Activated naive CD4-positive, alpha-beta T cell treated with anti-CD3 and anti-CD28 coated beads for 36 hours (primary cell): ENCODE data around the gene ASMTL. TPM values are rescaled to one million over a fixed set of nuclear protein-coding genes. Genes with fewer than 3 reads are reported as not detected.

Source experiments
- CTCF ChIA-PET: fragments of 350-600 bp; sonication (Branson Sonifier 250); formaldehyde crosslinking; loops from one replicate; lab custom pipeline; 2021; ENCODE audit warnings: antibody characterized with exemption; lab: Charles Lee
- DNase-seq: peaks from one replicate; pipeline ENCODE4 v3.0.0-alpha.2; 2020
- H3K27ac Mint-ChIP-seq: one replicate; pipeline ENCODE4 v1.8.0; 2021; ENCODE audit warnings: mild to moderate bottlenecking, mixed read lengths
- H3K27me3 Mint-ChIP-seq: one replicate; pipeline ENCODE4 v1.8.0; 2021; ENCODE audit warnings: low read depth, mixed read lengths
- H3K36me3 Mint-ChIP-seq: one replicate; pipeline ENCODE4 v1.8.0; 2021; ENCODE audit warnings: low read depth, mixed read lengths
- H3K4me1 Mint-ChIP-seq: one replicate; pipeline ENCODE4 v1.8.0; 2021; ENCODE audit warnings: low read depth, mixed read lengths
- H3K4me3 Mint-ChIP-seq: one replicate; pipeline ENCODE4 v1.8.0; 2021; ENCODE audit warnings: mild to moderate bottlenecking, moderate library complexity, mixed read lengths
- H3K9me3 Mint-ChIP-seq: one replicate; pipeline ENCODE4 v1.8.0; 2021; ENCODE audit warnings: mixed read lengths
- intact Hi-C: fragments of 100-400 bp; cut with micrococcal nuclease; formaldehyde crosslinking; loops from one replicate; pipeline ENCODE4 v1.15.1; 2023
- total RNA-seq, 2 experiments: library from RNA; stranded (reverse); gene quantifications; one replicate each; pipeline ENCODE4 v1.2.3, GENCODE V29; 2021

Gene ASMTL
- total RNA-seq, 2 experiments from 2014 or later: 45.1 to 47.2 TPM

GRCh38 chrX:1401611-1402430, 50.9 kb downstream of the ASMTL start:
- CTCF ChIA-PET: no interaction called here
- Mint-ChIP-seq H3K4me3 (no peak overlapping the region), H3K36me3 (no peaks in the 10 kb centered on the region), H3K9me3 (no peaks in the 10 kb centered on the region), H3K27ac (no peak overlapping the region), H3K27me3 (no peaks in the 10 kb centered on the region), H3K4me1 (no peaks in the 10 kb centered on the region)
- no peak for DNase-seq
- intact Hi-C loops: no loop called here

GRCh38 chrX:1400742-1401471, 51.8 kb downstream of the ASMTL start:
- H3K9me3 Mint-ChIP-seq: no peaks in the 10 kb centered on the region
- no peak overlapping the region for H3K4me3 Mint-ChIP-seq
- CTCF ChIA-PET: no interaction called here
- no peak for DNase-seq
- no peaks in the 10 kb centered on the region for H3K27me3 Mint-ChIP-seq
- intact Hi-C loops: no loop called here
- peaks cover 4% of the 10 kb centered on the region for H3K4me1 Mint-ChIP-seq
- no peak overlapping the region for H3K27ac Mint-ChIP-seq
- H3K36me3 Mint-ChIP-seq: peaks cover 4% of the 10 kb centered on the region

- intact Hi-C loops: no loop called here
- CTCF ChIA-PET: no interaction called here
- Mint-ChIP-seq H3K36me3 (peaks cover 12% of the 10 kb centered on the region), H3K4me1 (peaks cover 13% of the 10 kb centered on the region), H3K9me3 (no peaks in the 10 kb centered on the region), H3K27ac (no peak overlapping the region), H3K27me3 (no peaks in the 10 kb centered on the region), H3K4me3 (no peak overlapping the region)
- no peak for DNase-seq
Measured at GRCh38 chrX:1400049-1400448, 52.7 kb downstream of the ASMTL start.

GRCh38 chrX:1398431-1399340, 54.0 kb downstream of the ASMTL start:
- intact Hi-C loops: loop anchor here (10.0 kb wide), 1 partner anchor 1216 kb away; no protein-coding TSS in a partner anchor
- no peak for DNase-seq
- H3K27ac Mint-ChIP-seq: no peak overlapping the region
- H3K9me3 Mint-ChIP-seq: no peaks in the 10 kb centered on the region
- peaks cover 26% of the 10 kb centered on the region for H3K4me1 Mint-ChIP-seq
- H3K4me3 Mint-ChIP-seq: no peak overlapping the region
- H3K36me3 Mint-ChIP-seq: peaks cover 12% of the 10 kb centered on the region
- CTCF ChIA-PET: no interaction called here
- H3K27me3 Mint-ChIP-seq: no peaks in the 10 kb centered on the region

- Mint-ChIP-seq H3K4me1 (peaks cover 32% of the 10 kb centered on the region), H3K36me3 (peaks cover 12% of the 10 kb centered on the region), H3K9me3 (no peaks in the 10 kb centered on the region), H3K27me3 (no peaks in the 10 kb centered on the region), H3K4me3 (no peak overlapping the region), H3K27ac (no peak overlapping the region)
- intact Hi-C loops: loop anchor here (10.0 kb wide), 1 partner anchor 1217 kb away; no protein-coding TSS in a partner anchor
- no peak for DNase-seq
- CTCF ChIA-PET: no interaction called here
Measured at GRCh38 chrX:1397441-1398270, 55.1 kb downstream of the ASMTL start.

GRCh38 chrX:1397001-1397400, 55.7 kb downstream of the ASMTL start:
- intact Hi-C loops: loop anchor here (10.0 kb wide), 1 partner anchor 1218 kb away; no protein-coding TSS in a partner anchor
- H3K9me3 Mint-ChIP-seq: no peaks in the 10 kb centered on the region
- H3K4me1 Mint-ChIP-seq: peaks cover 32% of the 10 kb centered on the region
- no peak overlapping the region for H3K4me3 Mint-ChIP-seq
- CTCF ChIA-PET: no interaction called here
- no peak overlapping the region for H3K27ac Mint-ChIP-seq
- H3K36me3 Mint-ChIP-seq: peaks cover 12% of the 10 kb centered on the region
- no peaks in the 10 kb centered on the region for H3K27me3 Mint-ChIP-seq
- no peak for DNase-seq

- H3K4me1 Mint-ChIP-seq: peaks cover 39% of the 10 kb centered on the region
- H3K27ac Mint-ChIP-seq: no peak overlapping the region
- no peak for DNase-seq
- H3K9me3 Mint-ChIP-seq: no peaks in the 10 kb centered on the region
- intact Hi-C loops: loop anchor here (10.0 kb wide), 1 partner anchor 1219 kb away; no protein-coding TSS in a partner anchor
- CTCF ChIA-PET: no interaction called here
- peaks cover 20% of the 10 kb centered on the region for H3K36me3 Mint-ChIP-seq
- H3K4me3 Mint-ChIP-seq: no peak overlapping the region
- no peaks in the 10 kb centered on the region for H3K27me3 Mint-ChIP-seq
Measured at GRCh38 chrX:1395646-1396216, 57.0 kb downstream of the ASMTL start.

GRCh38 chrX:1394731-1395501, 57.8 kb downstream of the ASMTL start:
- Mint-ChIP-seq H3K27me3 (no peaks in the 10 kb centered on the region), H3K4me3 (peak overlapping the region; percentile 43), H3K9me3 (no peaks in the 10 kb centered on the region), H3K27ac (peak overlapping the region; percentile 20), H3K4me1 (peaks cover 43% of the 10 kb centered on the region), H3K36me3 (peaks cover 25% of the 10 kb centered on the region)
- DNase-seq: no peak
- intact Hi-C loops: loop anchor here (10.0 kb wide), 1 partner anchor 1220 kb away; no protein-coding TSS in a partner anchor
- CTCF ChIA-PET: no interaction called here

- H3K9me3 Mint-ChIP-seq: no peaks in the 10 kb centered on the region
- H3K4me3 Mint-ChIP-seq: peak overlapping the region; percentile 91
- peaks cover 34% of the 10 kb centered on the region for H3K36me3 Mint-ChIP-seq
- intact Hi-C loops: loop anchor here (10.0 kb wide), 1 partner anchor 1221 kb away; no protein-coding TSS in a partner anchor
- no peaks in the 10 kb centered on the region for H3K27me3 Mint-ChIP-seq
- peaks cover 50% of the 10 kb centered on the region for H3K4me1 Mint-ChIP-seq
- peak overlapping the region; percentile 77 for H3K27ac Mint-ChIP-seq
- CTCF ChIA-PET: no interaction called here
- no peak for DNase-seq
Measured at GRCh38 chrX:1393871-1394615, 58.7 kb downstream of the ASMTL start.

GRCh38 chrX:1392376-1393068, 60.2 kb downstream of the ASMTL start:
- DNase-seq: no peak
- intact Hi-C loops: loop anchor here (1.0 to 10.0 kb wide), 8 partner anchors 61 to 1222 kb away; partner anchors contain the start of genes AKAP17A, GTPBP6 and P2RY8
- H3K36me3 Mint-ChIP-seq: peaks cover 49% of the 10 kb centered on the region
- H3K9me3 Mint-ChIP-seq: no peaks in the 10 kb centered on the region
- H3K4me3 Mint-ChIP-seq: peak overlapping the region; percentile 91
- peaks cover 63% of the 10 kb centered on the region for H3K4me1 Mint-ChIP-seq
- H3K27ac Mint-ChIP-seq: peak overlapping the region; percentile 88
- no peaks in the 10 kb centered on the region for H3K27me3 Mint-ChIP-seq
- CTCF ChIA-PET: no interaction called here
